ENCODE measurements around the gene FBXL13. TPM values are rescaled to one million over a fixed set of nuclear protein-coding genes. Genes with fewer than 3 reads are reported as not detected.
"Not testable (repeated sequence)": the region's sequence is repeated elsewhere in the genome, so short reads cannot be mapped to it uniquely, and the experiment has no call there.

The FBXL13 gene
- total RNA-seq, 2 experiments from 2014 or later, result 1.6 to 2.0 TPM

GRCh38 chr7:103059471-103059870, 15.1 kb downstream of the FBXL13 start:
- Histone ChIP-seq H3K9me2 (ENCODE audit: insufficient read depth, low read length) (no peaks in the 10 kb centered on the region), H3K79me2 (ENCODE audit: insufficient read depth, low read depth, low read length) (no peaks in the 10 kb centered on the region), H3K36me3 (ENCODE audit: insufficient read depth, low read length) (no peaks in the 10 kb centered on the region), H3K4me3 (ENCODE audit: low read depth, low read length, poor library complexity, severe bottlenecking) (no peak overlapping the region), H3K9me3 (ENCODE audit: low read length) (no peaks in the 10 kb centered on the region), H2AFZ (ENCODE audit: low read length) (no peak overlapping the region), H3K27ac (ENCODE audit: low read depth, low read length, poor library complexity, severe bottlenecking) (no peak overlapping the region), H3K4me1 (ENCODE audit: insufficient read depth, low read length, poor library complexity, severe bottlenecking) (no peaks in the 10 kb centered on the region), H4K20me1 (ENCODE audit: insufficient read depth, low read length) (no peaks in the 10 kb centered on the region), H3K4me2 (ENCODE audit: low read length) (no peak overlapping the region)
- BruUV-seq (replicated peaks), result no TSS peak
- POLR2A ChIA-PET, result interaction anchor here (0.6 to 1.3 kb wide), 2 partner anchors 27 to 311 kb away, joined by 3 read pairs; partner anchors contain the start of gene FAM185A
- CTCF ChIA-PET (ENCODE audit: unreplicated experiment), result no interaction called here
- TF ChIP-seq CTCF (conservative IDR thresholded peaks at IDR 0.05; ENCODE audit: low read length) (no peak), EZH2phosphoT487 (IDR thresholded peaks at IDR 0.05; ENCODE audit: borderline replicate concordance, low read depth, low read length) (no peak)
- DNase-seq (ENCODE audit: low spot score), result no peak
- intact Hi-C loops (cut with micrococcal nuclease; ENCODE audit: unreplicated experiment), result loop anchor here (10.0 kb wide), 1 partner anchor 115 kb away; no protein-coding TSS in a partner anchor

- H3K79me2 ChIP-seq (ENCODE audit: insufficient read depth, low read depth, low read length), result no peaks in the 10 kb centered on the region
- no peak overlapping the region for H3K4me2 ChIP-seq (ENCODE audit: low read length)
- no peak overlapping the region for H3K4me3 ChIP-seq (ENCODE audit: low read depth, low read length, poor library complexity, severe bottlenecking)
- TF ChIP-seq CTCF (conservative IDR thresholded peaks at IDR 0.05; ENCODE audit: low read length) (no peak), EZH2phosphoT487 (IDR thresholded peaks at IDR 0.05; ENCODE audit: borderline replicate concordance, low read depth, low read length) (no peak)
- H2AFZ ChIP-seq (ENCODE audit: low read length), result no peak overlapping the region
- CTCF ChIA-PET (ENCODE audit: unreplicated experiment), result no interaction called here
- no peaks in the 10 kb centered on the region for H3K36me3 ChIP-seq (ENCODE audit: insufficient read depth, low read length)
- no peaks in the 10 kb centered on the region for H4K20me1 ChIP-seq (ENCODE audit: insufficient read depth, low read length)
- no TSS peak for BruUV-seq (replicated peaks)
- H3K9me3 ChIP-seq (ENCODE audit: low read length), result no peaks in the 10 kb centered on the region
- POLR2A ChIA-PET, result interaction anchor here (0.6 to 1.3 kb wide), 3 partner anchors 42 to 1423 kb away, joined by 3 read pairs; partner anchors contain the start of gene FAM185A
- H3K27ac ChIP-seq (ENCODE audit: low read depth, low read length, poor library complexity, severe bottlenecking), result no peak overlapping the region
- H3K9me2 ChIP-seq (ENCODE audit: insufficient read depth, low read length), result no peaks in the 10 kb centered on the region
- intact Hi-C loops (cut with micrococcal nuclease; ENCODE audit: unreplicated experiment), result loop anchor here (10.0 kb wide), 1 partner anchor 113 kb away; no protein-coding TSS in a partner anchor
- no peaks in the 10 kb centered on the region for H3K4me1 ChIP-seq (ENCODE audit: insufficient read depth, low read length, poor library complexity, severe bottlenecking)
- peak; percentile 7 for DNase-seq (ENCODE audit: low spot score)
Observed at GRCh38 chr7:103058122-103058521, 16.5 kb downstream of the FBXL13 start.

GRCh38 chr7:103056006-103056405, 18.6 kb downstream of the FBXL13 start:
- H4K20me1 ChIP-seq (ENCODE audit: insufficient read depth, low read length); H2AFZ ChIP-seq (ENCODE audit: low read length); BruUV-seq (replicated peaks); DNase-seq (ENCODE audit: low spot score); H3K4me3 ChIP-seq (ENCODE audit: low read depth, low read length, poor library complexity, severe bottlenecking); CTCF ChIA-PET (ENCODE audit: unreplicated experiment); H3K27ac ChIP-seq (ENCODE audit: low read depth, low read length, poor library complexity, severe bottlenecking); H3K36me3 ChIP-seq (ENCODE audit: insufficient read depth, low read length); H3K4me1 ChIP-seq (ENCODE audit: insufficient read depth, low read length, poor library complexity, severe bottlenecking); H3K9me2 ChIP-seq (ENCODE audit: insufficient read depth, low read length); H3K79me2 ChIP-seq (ENCODE audit: insufficient read depth, low read depth, low read length); H3K9me3 ChIP-seq (ENCODE audit: low read length); POLR2A ChIA-PET; H3K4me2 ChIP-seq (ENCODE audit: low read length): not testable (repeated sequence)
- intact Hi-C loops (cut with micrococcal nuclease; ENCODE audit: unreplicated experiment), result loop anchor here (10.0 kb wide), 1 partner anchor 111 kb away; no protein-coding TSS in a partner anchor

Data from OCI-LY7 (cell line).